Measurements from ENCODE around the gene FAM83E. TPM values are rescaled to one million over a fixed set of nuclear protein-coding genes. Genes with fewer than 3 reads are reported as not detected.

The FAM83E gene
- polyA plus RNA-seq, 4 donors = 76.6 to 104 (median 93.5) TPM

DNA sequence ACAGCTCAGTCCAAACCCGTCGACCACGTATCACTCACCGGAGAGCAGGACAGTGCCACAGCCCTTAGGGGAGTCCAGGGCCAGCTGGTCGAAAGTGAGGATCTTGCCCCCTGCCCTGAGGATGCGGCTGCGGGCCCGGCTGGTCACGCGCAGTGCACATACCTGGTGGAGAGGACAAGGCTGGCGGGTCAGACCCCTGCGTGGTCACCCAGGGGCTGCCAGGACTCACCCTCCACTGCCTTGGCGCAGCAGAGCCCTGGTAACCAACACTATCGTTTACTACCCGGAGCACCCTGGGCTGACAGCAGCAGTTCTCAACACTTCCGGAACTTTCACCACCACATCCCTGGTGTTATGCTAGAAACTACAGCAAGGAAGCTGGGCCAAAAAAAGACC, 1.2 kb upstream of the FAM83E start:
- no peak for FAIRE-seq
- Histone ChIP-seq H3K9me3 (ENCODE audit: control insufficient read depth in 2 of 2, insufficient read depth in 1 of 2, low read depth in 1 of 2, low read length in 1 of 2) (no peaks in the 10 kb centered on the region), H3K4me1 (ENCODE audit: control insufficient read depth in 3 of 3, insufficient read depth in 2 of 3, low read depth in 1 of 3, low read length in 2 of 3) (peaks cover 0 to 47% (median 5%) of the 10 kb centered on the region in 3 donors), H3K4me3 (ENCODE audit: low read depth in 1 of 3, low read length in 3 of 3) (no peak overlapping the region), H3K36me3 (ENCODE audit: control insufficient read depth in 3 of 3, insufficient read depth in 2 of 3, low read depth in 1 of 3, low read length in 3 of 3) (peaks cover 2 to 60% (median 16%) of the 10 kb centered on the region in 3 donors), H3K27me3 (ENCODE audit: control insufficient read depth in 3 of 3, insufficient read depth in 3 of 3, low read length in 3 of 3) (no peaks in the 10 kb centered on the region), H3K27ac (ENCODE audit: low read depth in 1 of 3, low read length in 2 of 3) (peak overlapping the region; percentile 90 to 97 (median 95))
- no peak for DNase-seq
- WGBS, 3 donors = 55 to 80% (median 59%) methylated on average over 16 of the region's 16 CpGs

- Histone ChIP-seq H3K9me3 (ENCODE audit: control insufficient read depth in 2 of 2, insufficient read depth in 1 of 2, low read depth in 1 of 2, low read length in 1 of 2) (no peaks in the 10 kb centered on the region), H3K27ac (ENCODE audit: low read depth in 1 of 3, low read length in 2 of 3) (peak overlapping the region; percentile 90 to 97 (median 95)), H3K36me3 (ENCODE audit: control insufficient read depth in 3 of 3, insufficient read depth in 2 of 3, low read depth in 1 of 3, low read length in 3 of 3) (peaks cover 2 to 64% (median 16%) of the 10 kb centered on the region in 3 donors), H3K4me3 (ENCODE audit: low read depth in 1 of 3, low read length in 3 of 3) (peak overlapping the region in 1 of 3 donors; percentile 65), H3K27me3 (ENCODE audit: control insufficient read depth in 3 of 3, insufficient read depth in 3 of 3, low read length in 3 of 3) (no peaks in the 10 kb centered on the region), H3K4me1 (ENCODE audit: control insufficient read depth in 3 of 3, insufficient read depth in 2 of 3, low read depth in 1 of 3, low read length in 2 of 3) (peaks cover 0 to 47% (median 5%) of the 10 kb centered on the region in 3 donors)
- no peak for FAIRE-seq
- WGBS, 3 donors = 38 to 62% (median 57%) methylated on average over 19 of the region's 19 CpGs
- no peak for DNase-seq
Measured at GRCh38 chr19:48615231-48616040, 560 bp upstream of the FAM83E start.

GRCh38 chr19:48613852-48614435, 932 bp downstream of the FAM83E start:
- Histone ChIP-seq H3K4me1 (ENCODE audit: control insufficient read depth in 3 of 3, insufficient read depth in 2 of 3, low read depth in 1 of 3, low read length in 2 of 3) (peaks cover 0 to 44% (median 5%) of the 10 kb centered on the region in 3 donors), H3K27ac (ENCODE audit: low read depth in 1 of 3, low read length in 2 of 3) (peak overlapping the region; percentile 95 to 97 (median 96)), H3K27me3 (ENCODE audit: control insufficient read depth in 3 of 3, insufficient read depth in 3 of 3, low read length in 3 of 3) (no peaks in the 10 kb centered on the region), H3K4me3 (ENCODE audit: low read depth in 1 of 3, low read length in 3 of 3) (peak overlapping the region; percentile 17 to 68 (median 65)), H3K36me3 (ENCODE audit: control insufficient read depth in 3 of 3, insufficient read depth in 2 of 3, low read depth in 1 of 3, low read length in 3 of 3) (peaks cover 2 to 76% (median 16%) of the 10 kb centered on the region in 3 donors), H3K9me3 (ENCODE audit: control insufficient read depth in 2 of 2, insufficient read depth in 1 of 2, low read depth in 1 of 2, low read length in 1 of 2) (no peaks in the 10 kb centered on the region)
- peak in 1 of 2 donors; percentile 36 for DNase-seq
- WGBS, 3 donors = 7 to 50% (median 32%) methylated on average over 13 of the region's 13 CpGs
- no peak for FAIRE-seq

GRCh38 chr19:48613024-48613851, 1.6 kb downstream of the FAM83E start:
- Histone ChIP-seq H3K36me3 (ENCODE audit: control insufficient read depth in 3 of 3, insufficient read depth in 2 of 3, low read depth in 1 of 3, low read length in 3 of 3) (peaks cover 2 to 76% (median 16%) of the 10 kb centered on the region in 3 donors), H3K27me3 (ENCODE audit: control insufficient read depth in 3 of 3, insufficient read depth in 3 of 3, low read length in 3 of 3) (no peaks in the 10 kb centered on the region), H3K4me3 (ENCODE audit: low read depth in 1 of 3, low read length in 3 of 3) (peak overlapping the region; percentile 12 to 68 (median 65)), H3K27ac (ENCODE audit: low read depth in 1 of 3, low read length in 2 of 3) (peak overlapping the region; percentile 95 to 97 (median 96)), H3K4me1 (ENCODE audit: control insufficient read depth in 3 of 3, insufficient read depth in 2 of 3, low read depth in 1 of 3, low read length in 2 of 3) (peaks cover 0 to 44% (median 5%) of the 10 kb centered on the region in 3 donors), H3K9me3 (ENCODE audit: control insufficient read depth in 2 of 2, insufficient read depth in 1 of 2, low read depth in 1 of 2, low read length in 1 of 2) (no peaks in the 10 kb centered on the region)
- 14 to 66% (median 48%) methylated on average over 30 to 39 of the region's 39 CpGs for WGBS, 3 donors
- DNase-seq (peak; percentile 31 to 80), FAIRE-seq (no peak)

- Histone ChIP-seq H3K27me3 (ENCODE audit: control insufficient read depth in 3 of 3, insufficient read depth in 3 of 3, low read length in 3 of 3) (no peaks in the 10 kb centered on the region), H3K4me1 (ENCODE audit: control insufficient read depth in 3 of 3, insufficient read depth in 2 of 3, low read depth in 1 of 3, low read length in 2 of 3) (peaks cover 0 to 33% (median 0%) of the 10 kb centered on the region in 3 donors), H3K27ac (ENCODE audit: low read depth in 1 of 3, low read length in 2 of 3) (no peak overlapping the region), H3K9me3 (ENCODE audit: control insufficient read depth in 2 of 2, insufficient read depth in 1 of 2, low read depth in 1 of 2, low read length in 1 of 2) (no peaks in the 10 kb centered on the region), H3K4me3 (ENCODE audit: low read depth in 1 of 3, low read length in 3 of 3) (no peak overlapping the region), H3K36me3 (ENCODE audit: control insufficient read depth in 3 of 3, insufficient read depth in 2 of 3, low read depth in 1 of 3, low read length in 3 of 3) (peaks cover 2 to 76% (median 14%) of the 10 kb centered on the region in 3 donors)
- no peak for FAIRE-seq
- WGBS, 3 donors = 86 to 89% (median 89%) methylated on average over 14 of the region's 14 CpGs
- DNase-seq = no peak
Measured at GRCh38 chr19:48611872-48612271, 3.0 kb downstream of the FAM83E start.

DNA sequence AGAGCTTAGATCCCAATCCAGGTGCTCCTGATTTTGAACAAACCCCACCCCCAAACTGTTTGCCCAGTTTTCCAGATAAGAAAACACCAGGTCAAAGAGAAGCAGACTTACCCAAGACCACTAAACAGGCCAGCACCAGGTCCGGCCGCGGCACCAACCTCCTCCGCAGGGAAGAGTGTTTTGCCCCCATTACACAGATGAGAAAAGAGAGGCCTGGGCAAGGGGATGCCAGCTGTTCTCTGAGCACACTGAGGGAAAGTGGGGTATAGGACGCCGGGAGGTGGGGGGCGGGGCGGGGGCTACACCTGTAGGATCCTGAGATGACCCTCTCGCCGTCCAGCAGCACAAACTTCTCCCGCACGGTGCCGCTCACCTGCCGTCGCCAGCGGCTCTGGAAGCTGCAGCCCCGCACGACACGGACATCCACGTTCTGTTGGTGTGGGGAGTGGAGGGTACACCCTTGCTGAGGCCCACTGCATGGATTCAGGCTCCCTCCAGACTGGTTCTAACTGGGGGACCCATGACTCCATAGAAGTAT, 5.2 kb downstream of the FAM83E start:
- FAIRE-seq (no peak), DNase-seq (no peak)
- no peaks in the 10 kb centered on the region for H3K9me3 ChIP-seq (ENCODE audit: control insufficient read depth in 2 of 2, insufficient read depth in 1 of 2, low read depth in 1 of 2, low read length in 1 of 2)

DNA sequence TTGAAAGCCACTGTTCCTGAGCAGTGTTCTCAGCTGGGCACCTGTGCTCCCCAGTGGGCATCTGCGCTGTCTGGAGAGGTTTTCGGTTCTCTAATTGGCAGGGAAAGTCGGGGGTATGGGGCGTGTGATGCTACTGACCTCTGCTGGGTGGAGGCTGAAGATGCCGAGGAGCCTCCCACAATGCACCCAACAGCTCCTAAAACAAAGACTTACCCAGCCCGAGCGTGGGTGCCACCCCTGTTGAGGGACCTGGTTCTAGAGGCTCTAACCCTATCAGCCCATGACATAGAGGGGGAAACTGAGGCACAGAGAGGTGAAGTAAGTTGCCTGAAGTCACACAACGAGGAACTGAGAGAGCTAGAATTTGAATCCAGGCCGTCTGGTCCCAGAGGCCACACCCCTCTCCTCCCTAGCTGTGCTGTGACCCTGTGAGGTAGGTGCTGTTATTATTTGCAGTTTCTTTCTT, 6.0 kb downstream of the FAM83E start:
- peaks cover 0 to 74% (median 2%) of the 10 kb centered on the region in 3 donors for H3K36me3 ChIP-seq (ENCODE audit: control insufficient read depth in 3 of 3, insufficient read depth in 2 of 3, low read depth in 1 of 3, low read length in 3 of 3)
- WGBS, 3 donors = 17 to 20% (median 18%) methylated on average over 9 of the region's 9 CpGs
- no peak overlapping the region for H3K27ac ChIP-seq (ENCODE audit: low read depth in 1 of 3, low read length in 2 of 3)
- peaks cover 0 to 14% (median 0%) of the 10 kb centered on the region in 3 donors for H3K4me1 ChIP-seq (ENCODE audit: control insufficient read depth in 3 of 3, insufficient read depth in 2 of 3, low read depth in 1 of 3, low read length in 2 of 3)
- H3K4me3 ChIP-seq (ENCODE audit: low read depth in 1 of 3, low read length in 3 of 3) = no peak overlapping the region
- no peaks in the 10 kb centered on the region for H3K9me3 ChIP-seq (ENCODE audit: control insufficient read depth in 2 of 2, insufficient read depth in 1 of 2, low read depth in 1 of 2, low read length in 1 of 2)
- FAIRE-seq (no peak), DNase-seq (peak; percentile 50 to 54)
- no peaks in the 10 kb centered on the region for H3K27me3 ChIP-seq (ENCODE audit: control insufficient read depth in 3 of 3, insufficient read depth in 3 of 3, low read length in 3 of 3)

More for the DNA sequence above, 5.2 kb downstream of the FAM83E start:
- no peak overlapping the region for H3K4me3 ChIP-seq (ENCODE audit: low read depth in 1 of 3, low read length in 3 of 3)
- peaks cover 0 to 71% (median 2%) of the 10 kb centered on the region in 3 donors for H3K36me3 ChIP-seq (ENCODE audit: control insufficient read depth in 3 of 3, insufficient read depth in 2 of 3, low read depth in 1 of 3, low read length in 3 of 3)
- peaks cover 0 to 15% (median 0%) of the 10 kb centered on the region in 3 donors for H3K4me1 ChIP-seq (ENCODE audit: control insufficient read depth in 3 of 3, insufficient read depth in 2 of 3, low read depth in 1 of 3, low read length in 2 of 3)
- no peak overlapping the region for H3K27ac ChIP-seq (ENCODE audit: low read depth in 1 of 3, low read length in 2 of 3)
- 91 to 94% (median 94%) methylated on average over 20 of the region's 20 CpGs for WGBS, 3 donors
- H3K27me3 ChIP-seq (ENCODE audit: control insufficient read depth in 3 of 3, insufficient read depth in 3 of 3, low read length in 3 of 3) = no peaks in the 10 kb centered on the region

Measured in small intestine (tissue), 7 donors.